HG02973 (cell line): ENCODE measurements around the gene SLC6A15.

Source experiments
- ATAC-seq: cut with Tn5 transposase; IDR thresholded peaks from one replicate; pipeline ENCODE4 v1.9.1; 2021; ENCODE audit warnings: moderate library complexity; ENCODE audit not compliant: unreplicated experiment

The SLC6A15 gene

GRCh38 chr12:84810611-84811010 lies 102.0 kb downstream of the SLC6A15 start:
- ATAC-seq = no peak
